Heart left ventricle (tissue), 16 donors: ENCODE results near the gene KLHL29. TPM values are rescaled to one million over a fixed set of nuclear protein-coding genes. Genes with fewer than 3 reads are reported as not detected.

Experiments
- ATAC-seq, 4 donors: fragments of 200-7000 bp; cut with Tn5 transposase; one replicate each; pipeline ENCODE4 v1.9.1; 2020 to 2022; ENCODE audit warnings: moderate library complexity in 4 of 4, mild to moderate bottlenecking in 3 of 4, moderate number of reproducible peaks in 1 of 4
- DNase-seq, 5 donors: peaks; one replicate each; pipeline ENCODE4 v3.0.0-alpha.2; 2020
- H3K27ac ChIP-seq, 12 donors: fragments of 200-600 bp; sonication (generic) in 4 of 12; one replicate each; pipeline versions ENCODE4 v1.5.0 to v1.8.0; 2016 to 2022; ENCODE audit warnings: mild to moderate bottlenecking in 2 of 12
- H3K27me3 ChIP-seq, 9 donors: fragments of 200-600 bp; sonication (generic) in 2 of 9; one replicate each; pipeline versions ENCODE4 v1.5.1 to v1.8.0; 2016 to 2022; ENCODE audit warnings: mild to moderate bottlenecking in 3 of 9
- H3K36me3 ChIP-seq, 9 donors: fragments of 200-600 bp; sonication (generic) in 2 of 9; one replicate each; pipeline versions ENCODE4 v1.5.0 to v1.8.0; 2018 to 2022; ENCODE audit warnings: mild to moderate bottlenecking in 2 of 9
- H3K4me1 ChIP-seq, 12 donors: fragments of 200-600 bp; sonication (generic) in 4 of 12; one replicate each; pipeline versions ENCODE4 v1.5.0 to v1.8.0; 2016 to 2022; ENCODE audit warnings: mild to moderate bottlenecking in 3 of 12
- H3K4me3 ChIP-seq, 12 donors: fragments of 200-600 bp; sonication (generic) in 4 of 12; one replicate each; pipeline versions ENCODE4 v1.5.0 to v1.8.0; 2017 to 2022; ENCODE audit warnings: mild to moderate bottlenecking in 9 of 12, moderate library complexity in 4 of 12
- H3K9me3 ChIP-seq, 12 donors: fragments of 200-600 bp; sonication (generic) in 4 of 12; one replicate each; pipeline versions ENCODE4 v1.5.0 to v1.8.0; 2016 to 2022; ENCODE audit warnings: mild to moderate bottlenecking in 1 of 12
- POLR2A ChIP-seq, 2 donors: fragments of 450-650 bp; IDR thresholded peaks; one replicate each; pipeline ENCODE4 v1.6.1; 2017; ENCODE audit warnings: antibody characterized with exemption in 2 of 2, mild to moderate bottlenecking in 2 of 2, moderate library complexity in 2 of 2
- WGBS, 4 donors: extraction: QIAGEN DNeasy Blood & Tissue Kit in 2 of 4; methylation state at CpG; one replicate each; pipeline versions ENCODE4 v1.1.5 to v1.1.7; 2013 to 2018; 5-methylcytosine and 5-hydroxymethylcytosine counted together
- intact Hi-C, 10 donors: fragments of 100-400 bp; cut with DNase I; formaldehyde crosslinking; loops; one replicate each; pipeline versions ENCODE4 v1.11.1 to v1.14.2; 2022
- polyA plus RNA-seq, 2 donors: library from polyadenylated mRNA; stranded (reverse); fragments of 200-250 nt; gene quantifications; one replicate each; pipeline ENCODE4 v1.2.3, GENCODE V29; 2013
- total RNA-seq, 9 donors: library from RNA; depleted of rRNA in 2 of 9; stranded (reverse); fragments of >200 nt in 2 of 9; fragmentation: NEBNext Ultra II Directional in 3 of 9; extraction: Animal tissue kit (Norgen Biotek cat#: 25700) in 3 of 9; gene quantifications; one replicate each; pipeline versions ENCODE4 v1.1.0 to v1.2.4, GENCODE V29; 2016 to 2023
- TF ChIP-seq, protein P1 (sequence below), 12 donors: fragments of 200-600 bp; sonication (generic) in 4 of 12; IDR thresholded peaks; one replicate each; pipeline versions ENCODE4 v1.5.0 to v1.8.0; 2018 to 2022; ENCODE audit warnings: antibody characterized with exemption in 12 of 12, mild to moderate bottlenecking in 5 of 12
- donor health status: ischemic (EF 13 %, LVEDD 7.1; RV severe dilation, severe dysfunction).
- donor health status: healthy with polysubstance abuse.
- donor health status: DM: no; HTN: yes; CAD: no.
- donor health status: DM: no; HTN: no; CAD: no.
- donor health status: ischemic (EF 25% LVEDD 6.9; RV normal size, moderate dysfunction).
- donor health status: ischemic (EF 25% LVEDD 5.7; RV mildly dilated, moderate dysfunction).
- donor health status: healthy.
- donor health status: DM: yes; HTN: yes; CAD: no.
- donor health status: ischemic (EF 35%, LVEDD 5.7; RV mildly dilated, moderate dysfunction).
- donor health status: nonischemic (EF 11% LVEDD 7.7; RV severe dilation, severe dysfunction).
- donor health status: DM: yes; HTN: yes; CAD: no.
- donor health status: PGD.
- donor health status: ischemic (EF 29% LVEDD 5.4; RV normal size, mild dysfunction).
- donor health status: nonischemic (EF 23%, LVEDD 6.1; RV moderate dilation, normal function).

KLHL29 gene
- total and polyA plus RNA-seq, 11 donors = 0.74 to 2.7 (median 1.1) TPM

DNA sequence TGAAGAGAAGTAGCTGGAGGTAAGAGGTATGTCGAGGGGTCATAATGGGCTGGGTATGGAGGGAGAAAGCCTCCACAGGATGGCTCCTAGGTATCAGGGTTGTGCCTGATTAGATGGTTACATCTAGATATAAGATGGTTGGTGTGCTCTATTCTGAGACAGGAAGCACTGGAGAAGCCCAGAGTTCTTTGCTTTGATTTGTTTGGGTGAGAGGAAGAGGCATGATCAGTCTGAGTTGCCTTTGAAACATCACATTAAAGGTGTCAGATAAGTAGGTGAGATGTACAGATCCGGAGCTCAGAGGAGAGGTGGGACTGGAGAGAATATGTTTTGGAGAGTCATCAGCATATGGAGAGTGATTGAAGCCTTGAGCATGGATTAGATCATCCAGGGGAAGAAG lies 74.1 kb downstream of the KLHL29 start:
- no peak for DNase-seq
- TF ChIP-seq, protein P1, sequence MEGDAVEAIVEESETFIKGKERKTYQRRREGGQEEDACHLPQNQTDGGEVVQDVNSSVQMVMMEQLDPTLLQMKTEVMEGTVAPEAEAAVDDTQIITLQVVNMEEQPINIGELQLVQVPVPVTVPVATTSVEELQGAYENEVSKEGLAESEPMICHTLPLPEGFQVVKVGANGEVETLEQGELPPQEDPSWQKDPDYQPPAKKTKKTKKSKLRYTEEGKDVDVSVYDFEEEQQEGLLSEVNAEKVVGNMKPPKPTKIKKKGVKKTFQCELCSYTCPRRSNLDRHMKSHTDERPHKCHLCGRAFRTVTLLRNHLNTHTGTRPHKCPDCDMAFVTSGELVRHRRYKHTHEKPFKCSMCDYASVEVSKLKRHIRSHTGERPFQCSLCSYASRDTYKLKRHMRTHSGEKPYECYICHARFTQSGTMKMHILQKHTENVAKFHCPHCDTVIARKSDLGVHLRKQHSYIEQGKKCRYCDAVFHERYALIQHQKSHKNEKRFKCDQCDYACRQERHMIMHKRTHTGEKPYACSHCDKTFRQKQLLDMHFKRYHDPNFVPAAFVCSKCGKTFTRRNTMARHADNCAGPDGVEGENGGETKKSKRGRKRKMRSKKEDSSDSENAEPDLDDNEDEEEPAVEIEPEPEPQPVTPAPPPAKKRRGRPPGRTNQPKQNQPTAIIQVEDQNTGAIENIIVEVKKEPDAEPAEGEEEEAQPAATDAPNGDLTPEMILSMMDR (IDR thresholded peaks at IDR 0.05) = no peak
- TF ChIP-seq POLR2A (IDR thresholded peaks at IDR 0.05) = no peak
- Histone ChIP-seq H3K4me1 (peaks cover 0 to 12% (median 0%) of the 10 kb centered on the region in 12 donors), H3K27ac (no peak overlapping the region), H3K9me3 (no peaks in the 10 kb centered on the region), H3K4me3 (no peak overlapping the region), H3K36me3 (no peaks in the 10 kb centered on the region), H3K27me3 (peaks cover 0 to 6% (median 0%) of the 10 kb centered on the region in 9 donors)
- no peak for ATAC-seq
- intact Hi-C loops = no loop called here
- 74 to 86% (median 84%) methylated on average over 2 of the region's 2 CpGs for WGBS, 4 donors

DNA sequence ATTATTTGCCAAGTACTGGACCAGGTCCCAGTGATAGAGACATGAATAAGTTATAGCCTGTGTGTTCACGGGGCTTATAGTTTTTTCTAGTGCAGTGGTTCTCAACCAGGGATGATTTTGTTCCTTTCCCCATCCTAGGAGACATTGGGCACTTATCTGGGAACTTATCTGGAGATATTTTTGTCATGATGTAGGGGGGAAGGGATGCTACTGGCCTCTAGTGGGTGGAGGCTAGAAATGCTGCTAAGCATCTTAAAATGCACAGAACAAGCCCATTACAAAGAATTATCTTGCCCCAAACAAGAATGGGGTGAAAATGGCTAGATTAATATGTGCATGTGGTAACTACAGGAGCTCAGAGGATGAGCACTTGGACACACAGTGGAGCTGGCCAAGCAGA lies 75.2 kb downstream of the KLHL29 start:
- 86 to 93% (median 89%) methylated on average over 1 of the region's 1 CpG for WGBS, 4 donors
- Histone ChIP-seq H3K36me3 (no peaks in the 10 kb centered on the region), H3K27me3 (peaks cover 0 to 7% (median 0%) of the 10 kb centered on the region in 9 donors), H3K9me3 (no peaks in the 10 kb centered on the region), H3K4me3 (no peak overlapping the region), H3K4me1 (no peaks in the 10 kb centered on the region), H3K27ac (no peak overlapping the region)
- intact Hi-C loops = no loop called here
- TF ChIP-seq, protein P1 (IDR thresholded peaks at IDR 0.05) = peak in 7 of 12 donors; percentile 4 to 30 (median 26)
- no peak for TF ChIP-seq POLR2A (IDR thresholded peaks at IDR 0.05)
- no peak for ATAC-seq
- no peak for DNase-seq

- WGBS, 4 donors = 64 to 68% (median 66%) methylated on average over 5 of the region's 5 CpGs
- Histone ChIP-seq H3K4me3 (no peak overlapping the region), H3K4me1 (no peaks in the 10 kb centered on the region), H3K27ac (no peak overlapping the region), H3K27me3 (peaks cover 0 to 12% (median 0%) of the 10 kb centered on the region in 9 donors), H3K36me3 (no peaks in the 10 kb centered on the region), H3K9me3 (no peaks in the 10 kb centered on the region)
- TF ChIP-seq POLR2A (IDR thresholded peaks at IDR 0.05) = no peak
- TF ChIP-seq, protein P1 (IDR thresholded peaks at IDR 0.05) = no peak
- intact Hi-C loops = no loop called here
- DNase-seq (no peak), ATAC-seq (no peak)
Measured at GRCh38 chr2:23460993-23461392, 76.0 kb downstream of the KLHL29 start.

GRCh38 chr2:23464156-23464555 lies 79.2 kb downstream of the KLHL29 start:
- intact Hi-C loops = no loop called here
- 55 to 65% (median 59%) methylated on average over 4 to 6 of the region's 6 CpGs for WGBS, 4 donors

More at GRCh38 chr2:23464156-23464555, 79.2 kb downstream of the KLHL29 start:
- no peak for ATAC-seq
- no peak overlapping the region for H3K4me3 ChIP-seq
- H3K27me3 ChIP-seq = peaks cover 0 to 12% (median 0%) of the 10 kb centered on the region in 9 donors
- no peaks in the 10 kb centered on the region for H3K36me3 ChIP-seq
- H3K27ac ChIP-seq = no peak overlapping the region
- no peaks in the 10 kb centered on the region for H3K9me3 ChIP-seq
- no peaks in the 10 kb centered on the region for H3K4me1 ChIP-seq
- TF ChIP-seq POLR2A (IDR thresholded peaks at IDR 0.05) = no peak
- TF ChIP-seq, protein P1 (IDR thresholded peaks at IDR 0.05) = no peak
- no peak for DNase-seq
